HCT116 (cell line): ENCODE measurements around the gene P3H4. TPM values are rescaled to one million over a fixed set of nuclear protein-coding genes. Genes with fewer than 3 reads are reported as not detected.

Source experiments
- ATAC-seq: fragments of 200-7000 bp; cut with Tn5 transposase; 2 replicates; pipeline ENCODE4 v1.9.1; 2020; ENCODE audit warnings: mild to moderate bottlenecking, moderate library complexity
- BruUV-seq: library from RNA; stranded (reverse); fragments of 400-500 nt; replicated peaks from 2 replicates; lab custom pipeline; 2021; lab: Mats Ljungman, UMichigan
- CTCF ChIA-PET: fragments of 300-600 bp; sonication (Branson Sonifier 250); formaldehyde crosslinking; loops from one replicate; lab custom pipeline; 2021; ENCODE audit warnings: antibody characterized with exemption; lab: Charles Lee
- POLR2A ChIA-PET: fragments of 300-600, 350-600 bp; sonication (Branson Sonifier 250); formaldehyde crosslinking; loops from one replicate; lab custom pipeline; 2021; ENCODE audit warnings: antibody characterized with exemption; lab: Charles Lee
- RAD21 ChIA-PET, 2 experiments: fragments of 300-600 bp; sonication (Branson Sonifier 250); formaldehyde crosslinking; loops; one replicate each; lab custom pipeline; 2023; ENCODE audit warnings: low total read pairs in 2 of 2; ENCODE audit not compliant: uncharacterized antibody in 2 of 2, unreplicated experiment in 2 of 2, low non-redundant PET in 1 of 2; lab: Charles Lee
- DNase-seq: peaks from one replicate; pipeline ENCODE4 v3.0.0-alpha.2; 2010; ENCODE audit warnings: low read depth, low spot score
- H2AFZ ChIP-seq: fragments of 200-600 bp; shearing (Covaris generic), sonication (generic); 2 replicates; pipeline ENCODE4 v1.6.1; 2017; ENCODE audit warnings: low read depth, mixed run types, mixed read lengths, antibody characterized with exemption, low read length; ENCODE audit not compliant: poor library complexity, severe bottlenecking
- H3K27ac ChIP-seq: 2 replicates; pipeline ENCODE4 v1.5.1; 2012; ENCODE audit warnings: low read depth, low read length
- H3K27me3 ChIP-seq: fragments of 200-600 bp; sonication (generic); 2 replicates; pipeline ENCODE4 v1.6.1; 2016; ENCODE audit warnings: mixed run types, low read length, mixed read lengths; ENCODE audit not compliant: insufficient read depth
- H3K36me3 ChIP-seq, 2 experiments: fragments of 200-500 bp in 1 of 2; fragments of 200-600 bp in 1 of 2; sonication (Bioruptor generic) in 1 of 2; sonication (generic) in 1 of 2; 2 replicates each; pipeline versions ENCODE4 v1.5.1 to v1.6.1; 2014 to 2016; ENCODE audit warnings: low read length in 2 of 2, inconsistent platforms in 1 of 2, mixed read lengths in 1 of 2, mixed run types in 1 of 2; ENCODE audit not compliant: insufficient read depth in 2 of 2, control insufficient read depth in 1 of 2
- H3K4me1 ChIP-seq, 2 experiments: fragments of 200-600 bp in 1 of 2; sonication (generic) in 1 of 2; 2 replicates each; pipeline versions ENCODE4 v1.5.1 to v1.6.1; 2012 to 2017; ENCODE audit warnings: low read length in 2 of 2, inconsistent platforms in 1 of 2, mild to moderate bottlenecking in 1 of 2, mixed read lengths in 1 of 2, mixed run types in 1 of 2, moderate library complexity in 1 of 2; ENCODE audit not compliant: insufficient read depth in 2 of 2, control insufficient read depth in 1 of 2
- H3K4me2 ChIP-seq: fragments of 200-600 bp; sonication (generic); 2 replicates; pipeline ENCODE4 v1.6.1; 2017; ENCODE audit warnings: mixed run types, low read length, mixed read lengths
- H3K4me3 ChIP-seq, 2 experiments: fragments of 200-600 bp in 1 of 2; sonication (generic) in 1 of 2; replicated peaks in 1 of 2; 2 replicates each; pipeline ENCODE4 v1.5.1; 2011 to 2016; ENCODE audit warnings: low read length in 2 of 2, control low read depth in 1 of 2, low read depth in 1 of 2, mild to moderate bottlenecking in 1 of 2, mixed read lengths in 1 of 2, mixed run types in 1 of 2
- H3K79me2 ChIP-seq: fragments of 200-600 bp; sonication (generic); 2 replicates; pipeline ENCODE4 v1.6.1; 2017; ENCODE audit warnings: mild to moderate bottlenecking, mixed run types, low read length, moderate library complexity, mixed read lengths; ENCODE audit not compliant: insufficient read depth
- H3K9ac ChIP-seq: fragments of 200-600 bp; sonication (generic); 2 replicates; pipeline ENCODE4 v1.6.1; 2016; ENCODE audit warnings: low read length, mixed read lengths
- H3K9me2 ChIP-seq: fragments of 200-600 bp; sonication (generic), shearing (Covaris generic); 2 replicates; pipeline ENCODE4 v1.6.1; 2017; ENCODE audit warnings: mixed run types, mild to moderate bottlenecking, moderate library complexity; ENCODE audit not compliant: insufficient read depth
- H3K9me3 ChIP-seq, 2 experiments: fragments of 200-500 bp in 1 of 2; fragments of 200-600 bp in 1 of 2; sonication (Bioruptor generic) in 1 of 2; sonication (generic) in 1 of 2; 2 replicates each; pipeline ENCODE4 v1.6.1; 2014 to 2017; ENCODE audit warnings: low read length in 2 of 2, mixed read lengths in 2 of 2, inconsistent platforms in 1 of 2, low read depth in 1 of 2, mild to moderate bottlenecking in 1 of 2, mixed run types in 1 of 2, moderate library complexity in 1 of 2; ENCODE audit not compliant: control insufficient read depth in 1 of 2, insufficient read depth in 1 of 2
- H4K20me1 ChIP-seq: fragments of 200-600 bp; sonication (generic), shearing (Covaris generic); 2 replicates; pipeline ENCODE4 v1.6.1; 2017; ENCODE audit warnings: mixed run types, mild to moderate bottlenecking, moderate library complexity; ENCODE audit not compliant: insufficient read depth
- CBX3 ChIP-seq: IDR thresholded peaks from 2 replicates; pipeline ENCODE4 v1.6.1; 2012; ENCODE audit warnings: low read depth
- ELF1 ChIP-seq: IDR thresholded peaks from 2 replicates; pipeline ENCODE4 v1.6.1; 2012; ENCODE audit warnings: low read depth, borderline replicate concordance
- EZH2 ChIP-seq: fragments of 200-600 bp; sonication (generic); IDR thresholded peaks from 2 replicates; pipeline ENCODE4 v1.6.1; 2017; ENCODE audit warnings: antibody characterized with exemption, mixed run types
- EZH2phosphoT487 ChIP-seq: fragments of 200-600 bp; IDR thresholded peaks from 2 replicates; pipeline ENCODE4 v1.6.1; 2018; ENCODE audit warnings: antibody characterized with exemption, borderline replicate concordance
- MAX ChIP-seq: IDR thresholded peaks from 2 replicates; pipeline ENCODE4 v1.6.1; 2012
- RAD21 ChIP-seq: IDR thresholded peaks from 2 replicates; pipeline ENCODE4 v1.6.1; 2012; ENCODE audit warnings: low read depth, mild to moderate bottlenecking
- REST ChIP-seq: IDR thresholded peaks from 2 replicates; pipeline ENCODE4 v1.6.1; 2012; ENCODE audit warnings: low read depth
- SIN3A ChIP-seq: IDR thresholded peaks from 2 replicates; pipeline ENCODE4 v1.6.1; 2012; ENCODE audit warnings: low read depth
- SP1 ChIP-seq: IDR thresholded peaks from 2 replicates; pipeline ENCODE4 v1.6.1; 2012; ENCODE audit warnings: low read depth
- SRF ChIP-seq: IDR thresholded peaks from 2 replicates; pipeline ENCODE4 v1.6.1; 2012; ENCODE audit warnings: low read depth
- TCF7L2 ChIP-seq: IDR thresholded peaks from 2 replicates; pipeline ENCODE4 v1.7.0; 2011; ENCODE audit warnings: borderline replicate concordance, inconsistent platforms; ENCODE audit not compliant: insufficient read depth, insufficient read length; ENCODE audit errors: extremely low read depth
- YY1 ChIP-seq: IDR thresholded peaks from 2 replicates; pipeline ENCODE4 v1.6.1; 2011; ENCODE audit warnings: low read length, low read depth, moderate library complexity, mild to moderate bottlenecking; ENCODE audit not compliant: insufficient replicate concordance; ENCODE audit errors: extremely low read depth
- ZBTB33 ChIP-seq: IDR thresholded peaks from 2 replicates; pipeline ENCODE4 v1.6.1; 2011; ENCODE audit warnings: mild to moderate bottlenecking, low read length, moderate library complexity; ENCODE audit not compliant: insufficient replicate concordance; ENCODE audit errors: extremely low read depth
- intact Hi-C: fragments of 100-400 bp; cut with micrococcal nuclease; formaldehyde crosslinking; loops from 2 replicates; pipeline ENCODE4 v1.10.0; 2022
- total RNA-seq: library from RNA; stranded (reverse); gene quantifications from one replicate; pipeline ENCODE4 v1.2.1, GENCODE V29; 2021; ENCODE audit not compliant: unreplicated experiment
- TF ChIP-seq, protein P1 (sequence below): IDR thresholded peaks from 2 replicates; pipeline ENCODE4 v1.6.1; 2012

The P3H4 gene
- total RNA-seq, 1 experiment from 2014 or later = 23.4 TPM

- H3K27me3 ChIP-seq = no peaks in the 10 kb centered on the region
- peaks cover 22 to 25% of the 10 kb centered on the region in 2 experiments for H3K36me3 ChIP-seq
- CTCF ChIA-PET = no interaction called here
- POLR2A ChIA-PET = no interaction called here
- no peak overlapping the region for H3K4me2 ChIP-seq
- no peak overlapping the region for H3K27ac ChIP-seq
- no peaks in the 10 kb centered on the region for H3K9me3 ChIP-seq
- H3K4me1 ChIP-seq = no peaks in the 10 kb centered on the region
- DNase-seq (no peak), ATAC-seq (no peak)
- BruUV-seq = no TSS peak
- H3K79me2 ChIP-seq = no peaks in the 10 kb centered on the region
- no peaks in the 10 kb centered on the region for H3K9me2 ChIP-seq
- intact Hi-C loops = no loop called here
- TF ChIP-seq SIN3A (no peak), SP1 (no peak), ELF1 (no peak), ZBTB33 (no peak), TCF7L2 (no peak), EZH2phosphoT487 (no peak), RAD21 (no peak), REST (no peak), CBX3 (no peak), MAX (no peak), EZH2 (no peak), YY1 (no peak), SRF (no peak)
- TF ChIP-seq, protein P1, sequence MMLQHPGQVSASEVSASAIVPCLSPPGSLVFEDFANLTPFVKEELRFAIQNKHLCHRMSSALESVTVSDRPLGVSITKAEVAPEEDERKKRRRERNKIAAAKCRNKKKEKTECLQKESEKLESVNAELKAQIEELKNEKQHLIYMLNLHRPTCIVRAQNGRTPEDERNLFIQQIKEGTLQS = no peak
- no peak overlapping the region for H2AFZ ChIP-seq
- H3K4me3 ChIP-seq = no peak overlapping the region
- no peaks in the 10 kb centered on the region for H4K20me1 ChIP-seq
- H3K9ac ChIP-seq = no peak overlapping the region
- RAD21 ChIA-PET = no interaction called here
Observed at GRCh38 chr17:41825175-41825845, 13.6 kb upstream of the P3H4 start.
